SK-N-SH treated with all-trans-retinoic acid at 6 μM for 48 hours (cell line): ENCODE results near the gene ZNF512.

Source experiments
- ATAC-seq: fragments of 200-7000 bp; cut with Tn5 transposase; 3 replicates; pipeline ENCODE4 v1.9.1; 2020; ENCODE audit warnings: mild to moderate bottlenecking, moderate library complexity
- ARNTL ChIP-seq: fragments of 450-650 bp; formaldehyde crosslinking; IDR thresholded peaks from 2 replicates; pipeline ENCODE4 v1.5.0; 2020; ENCODE audit warnings: low read depth, mild to moderate bottlenecking, moderate library complexity, borderline replicate concordance
- CREB5 ChIP-seq: fragments of 250-450 bp; sonication (Bioruptor Pico); IDR thresholded peaks from 2 replicates; pipeline ENCODE4 v1.5.1; 2020; ENCODE audit warnings: low read depth, mild to moderate bottlenecking, moderate library complexity
- CSDC2 ChIP-seq: fragments of 250-450 bp; sonication (Bioruptor Pico); IDR thresholded peaks from 2 replicates; pipeline ENCODE4 v1.5.0; 2020; ENCODE audit warnings: mild to moderate bottlenecking, moderate library complexity
- ESRRG ChIP-seq: fragments of 250-450 bp; sonication (Bioruptor Pico); IDR thresholded peaks from 2 replicates; pipeline ENCODE4 v1.6.1; 2021; ENCODE audit warnings: mild to moderate bottlenecking
- GLIS3 ChIP-seq: fragments of 250-450 bp; sonication (Bioruptor Pico); IDR thresholded peaks from 2 replicates; pipeline ENCODE4 v1.5.0; 2020; ENCODE audit warnings: mild to moderate bottlenecking, moderate library complexity
- ISL1 ChIP-seq: fragments of 250-450 bp; sonication (Bioruptor Pico); IDR thresholded peaks from 2 replicates; pipeline ENCODE4 v2.1.2; 2022; ENCODE audit warnings: mild to moderate bottlenecking, moderate library complexity
- OSR1 ChIP-seq: fragments of 250-450 bp; sonication (Bioruptor Pico); IDR thresholded peaks from 2 replicates; pipeline ENCODE4 v1.8.0; 2022; ENCODE audit warnings: moderate library complexity, mild to moderate bottlenecking, inconsistent platforms
- PATZ1 ChIP-seq: fragments of 250-450 bp; sonication (Bioruptor Pico); IDR thresholded peaks from 2 replicates; pipeline ENCODE4 v1.8.0; 2020; ENCODE audit warnings: mild to moderate bottlenecking, moderate library complexity, borderline replicate concordance
- PPARA ChIP-seq: fragments of 250-450 bp; sonication (Bioruptor Pico); IDR thresholded peaks from 2 replicates; pipeline ENCODE4 v1.5.0; 2020; ENCODE audit warnings: mild to moderate bottlenecking, borderline replicate concordance
- RARB ChIP-seq: fragments of 250-450 bp; sonication (Bioruptor Pico); IDR thresholded peaks from 2 replicates; pipeline ENCODE4 v1.8.0; 2021; ENCODE audit warnings: mild to moderate bottlenecking, moderate library complexity
- SNAI2 ChIP-seq: fragments of 250-450 bp; sonication (Bioruptor Pico); IDR thresholded peaks from 2 replicates; pipeline ENCODE4 v1.5.0; 2020; ENCODE audit warnings: mild to moderate bottlenecking, moderate library complexity
- TCF4 ChIP-seq: fragments of 250-450 bp; sonication (Bioruptor Pico); IDR thresholded peaks from 2 replicates; pipeline ENCODE4 v1.8.0; 2021; ENCODE audit warnings: mild to moderate bottlenecking, moderate library complexity, borderline replicate concordance
- TOX ChIP-seq: fragments of 250-450 bp; sonication (Bioruptor Pico); IDR thresholded peaks from 2 replicates; pipeline ENCODE4 v1.8.0; 2021; ENCODE audit warnings: mild to moderate bottlenecking, moderate library complexity, borderline replicate concordance
- TSHZ2 ChIP-seq: fragments of 250-450 bp; sonication (Bioruptor Pico); IDR thresholded peaks from 2 replicates; pipeline ENCODE4 v1.5.0; 2020; ENCODE audit warnings: mild to moderate bottlenecking, moderate library complexity
- ZFP3 ChIP-seq: fragments of 250-450 bp; sonication (Bioruptor Pico); IDR thresholded peaks from 2 replicates; pipeline ENCODE4 v1.5.0; 2020; ENCODE audit warnings: mild to moderate bottlenecking, moderate library complexity
- ZFP30 ChIP-seq: fragments of 450-650 bp; formaldehyde crosslinking; IDR thresholded peaks from 2 replicates; pipeline ENCODE4 v1.5.0; 2022; ENCODE audit warnings: mild to moderate bottlenecking, moderate library complexity
- ZNF565 ChIP-seq: fragments of 450-650 bp; formaldehyde crosslinking; conservative IDR thresholded peaks from 2 replicates; pipeline ENCODE4 v1.5.0; 2020; ENCODE audit warnings: low read depth, mild to moderate bottlenecking, moderate library complexity
- ZNF70 ChIP-seq: fragments of 450-650 bp; formaldehyde crosslinking; IDR thresholded peaks from 2 replicates; pipeline ENCODE4 v1.5.0; 2020; ENCODE audit warnings: mild to moderate bottlenecking, moderate library complexity
- TF ChIP-seq, protein P1 (sequence below): fragments of 250-450 bp; sonication (Bioruptor Pico); IDR thresholded peaks from 2 replicates; pipeline ENCODE4 v1.5.1; 2021; ENCODE audit warnings: mild to moderate bottlenecking, moderate library complexity
- TF ChIP-seq, protein P2 (sequence below): fragments of 250-450 bp; sonication (Bioruptor Pico); IDR thresholded peaks from 2 replicates; pipeline ENCODE4 v1.8.0; 2021; ENCODE audit warnings: low read depth, mild to moderate bottlenecking, moderate library complexity, borderline replicate concordance

Gene ZNF512

GRCh38 chr2:27596627-27597026, 13.8 kb downstream of the ZNF512 start:
- TF ChIP-seq GLIS3 (CRISPR knock-in tag) (no peak), ZFP3 (CRISPR knock-in tag) (no peak), ZFP30 (CRISPR knock-in tag) (no peak), RARB (CRISPR knock-in tag) (no peak), TCF4 (CRISPR knock-in tag) (no peak), CSDC2 (no peak), ZNF70 (CRISPR knock-in tag) (no peak), ESRRG (CRISPR knock-in tag) (no peak), ISL1 (CRISPR knock-in tag) (no peak), TOX (no peak), ZNF565 (CRISPR knock-in tag) (no peak), OSR1 (CRISPR knock-in tag) (no peak), ARNTL (no peak), PPARA (no peak), CREB5 (CRISPR knock-in tag) (no peak), SNAI2 (CRISPR knock-in tag) (no peak), TSHZ2 (CRISPR knock-in tag) (no peak), PATZ1 (CRISPR knock-in tag) (no peak)
- TF ChIP-seq, protein P1, sequence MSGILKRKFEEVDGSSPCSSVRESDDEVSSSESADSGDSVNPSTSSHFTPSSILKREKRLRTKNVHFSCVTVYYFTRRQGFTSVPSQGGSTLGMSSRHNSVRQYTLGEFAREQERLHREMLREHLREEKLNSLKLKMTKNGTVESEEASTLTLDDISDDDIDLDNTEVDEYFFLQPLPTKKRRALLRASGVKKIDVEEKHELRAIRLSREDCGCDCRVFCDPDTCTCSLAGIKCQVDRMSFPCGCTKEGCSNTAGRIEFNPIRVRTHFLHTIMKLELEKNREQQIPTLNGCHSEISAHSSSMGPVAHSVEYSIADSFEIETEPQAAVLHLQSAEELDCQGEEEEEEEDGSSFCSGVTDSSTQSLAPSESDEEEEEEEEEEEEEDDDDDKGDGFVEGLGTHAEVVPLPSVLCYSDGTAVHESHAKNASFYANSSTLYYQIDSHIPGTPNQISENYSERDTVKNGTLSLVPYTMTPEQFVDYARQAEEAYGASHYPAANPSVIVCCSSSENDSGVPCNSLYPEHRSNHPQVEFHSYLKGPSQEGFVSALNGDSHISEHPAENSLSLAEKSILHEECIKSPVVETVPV (CRISPR knock-in tag) = no peak
- TF ChIP-seq, protein P2, sequence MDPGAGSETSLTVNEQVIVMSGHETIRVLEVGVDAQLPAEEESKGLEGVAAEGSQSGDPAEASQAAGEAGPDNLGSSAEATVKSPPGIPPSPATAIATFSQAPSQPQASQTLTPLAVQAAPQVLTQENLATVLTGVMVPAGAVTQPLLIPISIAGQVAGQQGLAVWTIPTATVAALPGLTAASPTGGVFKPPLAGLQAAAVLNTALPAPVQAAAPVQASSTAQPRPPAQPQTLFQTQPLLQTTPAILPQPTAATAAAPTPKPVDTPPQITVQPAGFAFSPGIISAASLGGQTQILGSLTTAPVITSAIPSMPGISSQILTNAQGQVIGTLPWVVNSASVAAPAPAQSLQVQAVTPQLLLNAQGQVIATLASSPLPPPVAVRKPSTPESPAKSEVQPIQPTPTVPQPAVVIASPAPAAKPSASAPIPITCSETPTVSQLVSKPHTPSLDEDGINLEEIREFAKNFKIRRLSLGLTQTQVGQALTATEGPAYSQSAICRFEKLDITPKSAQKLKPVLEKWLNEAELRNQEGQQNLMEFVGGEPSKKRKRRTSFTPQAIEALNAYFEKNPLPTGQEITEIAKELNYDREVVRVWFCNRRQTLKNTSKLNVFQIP (CRISPR knock-in tag) = no peak

DNA sequence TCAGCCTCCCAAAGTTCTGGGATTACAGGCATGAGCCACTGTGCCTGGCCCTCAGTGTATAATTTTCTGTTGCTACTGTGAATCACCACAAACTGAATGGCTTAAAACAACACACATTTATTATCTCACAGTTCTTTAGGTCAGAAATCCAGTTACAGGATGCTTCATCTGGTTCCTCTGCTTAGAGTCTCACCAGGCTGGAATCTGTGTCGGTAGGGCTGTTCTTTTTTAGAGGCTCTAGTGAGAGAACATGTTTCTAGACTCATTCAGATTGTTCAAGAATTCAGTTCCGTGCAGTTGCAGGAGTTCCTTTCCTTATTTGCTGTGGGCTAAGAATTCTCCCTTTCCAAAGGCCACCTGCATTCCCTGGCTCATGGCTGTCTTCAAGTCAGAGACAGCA, 23.8 kb downstream of the ZNF512 start:
- TF ChIP-seq, protein P2 (CRISPR knock-in tag) = no peak
- no peak for TF ChIP-seq ISL1 (CRISPR knock-in tag)
- TF ChIP-seq, protein P1 (CRISPR knock-in tag) = no peak
- TF ChIP-seq TSHZ2 (CRISPR knock-in tag) = no peak
- ATAC-seq = no peak

More at GRCh38 chr2:27596627-27597026, 13.8 kb downstream of the ZNF512 start:
- ATAC-seq = no peak
